Mucosa of descending colon (tissue), 3 donors: ENCODE results near the gene ZC3H14. TPM values are rescaled to one million over a fixed set of nuclear protein-coding genes. Genes with fewer than 3 reads are reported as not detected.

Experiments used
- ATAC-seq: fragments of 200-7000 bp; cut with Tn5 transposase; one replicate; pipeline ENCODE4 v1.9.1; 2020; ENCODE audit warnings: mild to moderate bottlenecking, moderate library complexity
- DNase-seq, 3 donors: peaks; one replicate each; pipeline ENCODE4 v3.0.0-alpha.2; 2020
- H3K36me3 ChIP-seq: fragments of 200-600 bp; one replicate; pipeline ENCODE4 v1.8.0; 2021; ENCODE audit warnings: low read depth, mild to moderate bottlenecking
- H3K4me1 ChIP-seq: fragments of 200-600 bp; one replicate; pipeline ENCODE4 v1.8.0; 2021; ENCODE audit warnings: low read depth, mild to moderate bottlenecking
- H3K4me3 ChIP-seq: fragments of 200-600 bp; one replicate; pipeline ENCODE4 v1.8.0; 2021; ENCODE audit warnings: mild to moderate bottlenecking
- H3K9me3 ChIP-seq: fragments of 200-600 bp; one replicate; pipeline ENCODE4 v1.8.0; 2021; ENCODE audit warnings: mild to moderate bottlenecking
- intact Hi-C, 2 donors: fragments of 100-400 bp; cut with DNase I in 1 of 2; cut with micrococcal nuclease in 1 of 2; formaldehyde crosslinking; loops; one replicate each; pipeline versions ENCODE4 v1.11.0 to v1.11.1; 2022; cut with DNase I, micrococcal nuclease
- total RNA-seq, 3 donors: library from RNA; stranded (reverse); fragmentation: NEBNext Ultra II Directional in 2 of 3; extraction: Animal tissue kit (Norgen Biotek cat#: 25700) in 2 of 3; gene quantifications; one replicate each; pipeline versions ENCODE4 v1.2.1 to v1.2.4, GENCODE V29; 2021 to 2023
- TF ChIP-seq, protein P1 (sequence below): fragments of 200-600 bp; IDR thresholded peaks from one replicate; pipeline ENCODE4 v1.8.0; 2022; ENCODE audit warnings: antibody characterized with exemption, mild to moderate bottlenecking
- donor health status: DM: no; HTN: no; CAD: no; lungs with moderate emphysema.
- donor health status: DM: no; HTN: no; CAD: no.
- donor health status: DM: no; HTN: yes; CAD: no.

ZC3H14 gene
- total RNA-seq, 3 donors from 2014 or later, result 55.9 to 72.9 (median 70.7) TPM

DNA sequence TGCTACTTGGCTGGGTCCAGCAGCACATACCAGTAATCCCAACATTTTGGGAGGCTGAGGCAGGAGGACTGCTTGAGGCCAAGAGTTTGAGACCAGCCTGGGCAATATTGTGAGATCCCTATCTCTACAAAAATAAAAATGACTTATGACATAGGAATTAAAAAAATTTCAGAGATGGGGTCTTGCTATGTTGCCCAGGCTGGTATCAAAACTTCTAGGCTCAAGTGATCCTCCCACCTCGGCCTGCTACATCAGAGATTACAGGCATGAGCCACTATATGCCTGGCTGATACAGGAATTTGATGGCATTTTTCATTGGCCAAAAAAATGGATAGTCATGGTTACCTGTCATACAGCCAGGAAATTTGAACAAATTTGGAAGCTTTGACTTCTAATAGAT is 54.6 kb downstream of the ZC3H14 start:
- Histone ChIP-seq H3K4me3 (no peak overlapping the region), H3K4me1 (no peaks in the 10 kb centered on the region), H3K9me3 (no peaks in the 10 kb centered on the region), H3K36me3 (no peaks in the 10 kb centered on the region)
- ATAC-seq (no peak), DNase-seq (no peak)
- intact Hi-C loops, result no loop called here
- TF ChIP-seq, protein P1, sequence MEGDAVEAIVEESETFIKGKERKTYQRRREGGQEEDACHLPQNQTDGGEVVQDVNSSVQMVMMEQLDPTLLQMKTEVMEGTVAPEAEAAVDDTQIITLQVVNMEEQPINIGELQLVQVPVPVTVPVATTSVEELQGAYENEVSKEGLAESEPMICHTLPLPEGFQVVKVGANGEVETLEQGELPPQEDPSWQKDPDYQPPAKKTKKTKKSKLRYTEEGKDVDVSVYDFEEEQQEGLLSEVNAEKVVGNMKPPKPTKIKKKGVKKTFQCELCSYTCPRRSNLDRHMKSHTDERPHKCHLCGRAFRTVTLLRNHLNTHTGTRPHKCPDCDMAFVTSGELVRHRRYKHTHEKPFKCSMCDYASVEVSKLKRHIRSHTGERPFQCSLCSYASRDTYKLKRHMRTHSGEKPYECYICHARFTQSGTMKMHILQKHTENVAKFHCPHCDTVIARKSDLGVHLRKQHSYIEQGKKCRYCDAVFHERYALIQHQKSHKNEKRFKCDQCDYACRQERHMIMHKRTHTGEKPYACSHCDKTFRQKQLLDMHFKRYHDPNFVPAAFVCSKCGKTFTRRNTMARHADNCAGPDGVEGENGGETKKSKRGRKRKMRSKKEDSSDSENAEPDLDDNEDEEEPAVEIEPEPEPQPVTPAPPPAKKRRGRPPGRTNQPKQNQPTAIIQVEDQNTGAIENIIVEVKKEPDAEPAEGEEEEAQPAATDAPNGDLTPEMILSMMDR, result no peak

DNA sequence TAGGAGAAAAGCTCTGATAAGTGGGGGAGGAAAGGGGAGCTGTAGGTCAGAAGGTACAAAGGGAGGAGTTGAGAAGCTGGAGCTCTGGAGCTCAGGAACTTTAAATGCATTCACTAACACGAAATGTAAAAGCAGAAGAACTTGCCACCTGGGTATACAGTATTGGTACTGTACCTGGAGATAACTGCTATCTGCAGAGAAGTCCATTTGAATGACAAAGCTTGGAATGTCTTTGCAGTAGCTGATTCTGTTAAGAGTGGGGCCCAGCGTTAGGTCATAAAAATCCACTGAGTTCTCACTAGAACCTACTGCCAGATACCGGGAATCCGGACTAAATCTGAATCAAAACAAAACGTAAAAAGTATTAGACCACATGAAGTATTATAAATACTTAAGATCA is 55.6 kb downstream of the ZC3H14 start:
- Histone ChIP-seq H3K36me3 (no peaks in the 10 kb centered on the region), H3K4me1 (no peaks in the 10 kb centered on the region), H3K9me3 (no peaks in the 10 kb centered on the region), H3K4me3 (no peak overlapping the region)
- no peak for DNase-seq
- intact Hi-C loops, result no loop called here
- TF ChIP-seq, protein P1, result no peak
- no peak for ATAC-seq

DNA sequence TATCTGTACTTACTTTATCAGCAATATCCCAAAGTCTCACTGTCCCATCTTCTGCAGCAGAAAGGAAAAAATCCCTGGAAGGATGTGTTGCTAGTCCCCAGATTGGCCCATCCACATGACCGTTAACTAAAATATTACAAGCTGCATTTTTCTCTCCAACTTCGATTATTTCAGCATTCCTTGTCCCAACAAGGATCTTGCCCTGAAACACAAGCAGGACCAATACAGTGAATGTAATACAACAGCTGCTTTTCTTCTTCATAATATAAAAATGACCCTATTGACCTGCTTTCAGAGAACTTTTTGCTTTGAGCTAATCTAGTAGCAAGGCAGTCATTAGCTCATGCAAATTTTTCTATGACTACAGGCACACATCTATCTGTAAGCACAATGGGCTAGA is 58.3 kb downstream of the ZC3H14 start:
- Histone ChIP-seq H3K4me1 (no peaks in the 10 kb centered on the region), H3K9me3 (no peaks in the 10 kb centered on the region), H3K36me3 (no peaks in the 10 kb centered on the region), H3K4me3 (no peak overlapping the region)
- TF ChIP-seq, protein P1, result no peak
- intact Hi-C loops, result no loop called here
- ATAC-seq (no peak), DNase-seq (no peak)

DNA sequence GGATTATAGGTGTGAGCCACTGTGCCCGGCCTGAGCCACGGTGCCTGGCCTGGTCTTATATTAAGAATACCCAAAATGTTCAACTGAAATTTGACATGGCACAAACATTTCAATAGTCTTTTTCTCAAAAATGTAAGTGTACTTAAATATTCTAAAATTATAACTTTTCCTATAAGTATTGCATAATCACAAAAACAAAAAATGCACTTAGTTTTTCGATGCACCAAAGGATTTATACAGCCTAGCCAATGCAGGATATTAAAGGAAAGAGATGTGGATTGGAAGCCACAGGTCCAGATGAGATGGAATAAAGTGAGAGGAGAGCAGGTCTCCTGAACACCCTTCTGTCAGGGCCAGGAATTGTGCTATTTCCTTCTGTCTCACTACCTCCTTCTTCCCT is 62.8 kb downstream of the ZC3H14 start:
- ATAC-seq, result no peak
- DNase-seq, result no peak
- intact Hi-C loops, result no loop called here
- Histone ChIP-seq H3K4me1 (no peaks in the 10 kb centered on the region), H3K9me3 (no peaks in the 10 kb centered on the region), H3K36me3 (no peaks in the 10 kb centered on the region), H3K4me3 (no peak overlapping the region)
- TF ChIP-seq, protein P1, result no peak

DNA sequence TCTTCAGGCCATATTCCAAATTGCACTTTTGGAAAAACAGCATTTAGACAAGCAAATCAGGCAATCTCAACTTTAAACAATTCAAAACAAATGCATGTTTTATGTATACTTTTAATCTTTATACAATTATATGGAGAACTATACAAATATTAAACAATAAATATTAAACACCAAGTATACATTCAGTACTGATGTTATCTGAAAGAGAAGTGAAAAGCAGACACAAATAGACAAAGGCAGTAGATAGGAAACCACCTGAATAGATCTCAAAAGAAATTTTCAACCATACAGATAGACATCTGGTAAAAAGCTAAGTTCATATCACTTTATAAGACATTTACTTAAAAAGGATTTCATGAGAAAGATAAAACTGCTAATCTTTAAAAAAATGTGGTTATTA is 65.2 kb downstream of the ZC3H14 start:
- H3K9me3 ChIP-seq, result no peaks in the 10 kb centered on the region
- H3K4me3 ChIP-seq, result no peak overlapping the region
- no peaks in the 10 kb centered on the region for H3K4me1 ChIP-seq
- intact Hi-C loops, result no loop called here
- H3K36me3 ChIP-seq, result no peaks in the 10 kb centered on the region
- TF ChIP-seq, protein P1, result no peak
- DNase-seq (no peak), ATAC-seq (no peak)

DNA sequence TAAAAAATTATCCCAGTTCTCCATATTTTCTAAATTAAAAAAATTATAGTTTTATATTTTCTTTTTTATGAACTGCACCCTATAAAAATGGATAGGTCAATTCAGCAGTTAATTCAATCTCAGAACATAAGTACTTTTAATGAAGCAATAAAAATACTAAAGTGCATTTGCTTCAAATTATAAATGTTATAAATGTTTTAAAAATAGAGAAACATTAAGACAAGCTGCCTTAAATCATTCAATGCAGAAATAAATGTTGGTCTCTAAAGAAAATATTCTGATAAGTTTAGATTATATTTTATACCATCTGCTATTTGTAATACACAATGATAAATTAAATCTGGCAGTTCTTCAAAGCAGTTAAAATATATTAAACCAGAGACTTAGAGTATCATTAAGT is 65.6 kb downstream of the ZC3H14 start:
- TF ChIP-seq, protein P1, result no peak
- Histone ChIP-seq H3K4me1 (no peaks in the 10 kb centered on the region), H3K9me3 (no peaks in the 10 kb centered on the region), H3K36me3 (no peaks in the 10 kb centered on the region), H3K4me3 (no peak overlapping the region)
- ATAC-seq, result no peak
- DNase-seq, result no peak
- intact Hi-C loops, result no loop called here
